ENCODE results near the gene FGF9. TPM values are rescaled to one million over a fixed set of nuclear protein-coding genes. Genes with fewer than 3 reads are reported as not detected.

FGF9 gene
- total RNA-seq (8.6 TPM), polyA plus RNA-seq (ENCODE audit: insufficient read depth, low read depth, low replicate concordance) (8.5 TPM)
- long read RNA-seq, donor 1, full-length matches to known transcripts = 2 of 2 reads
- long read RNA-seq, donor 1, partial matches to known transcripts = 0 of 2 reads
- long read RNA-seq, donor 1, other reads (novel, unspliced or antisense) = 0 of 2 reads
- long read RNA-seq, donor 2, full-length matches to known transcripts = 1 of 1 reads
- long read RNA-seq, donor 2, partial matches to known transcripts = 0 of 1 reads
- long read RNA-seq, donor 2, other reads (novel, unspliced or antisense) = 0 of 1 reads
- long read RNA-seq, donor 3, full-length matches to known transcripts = 6 of 6 reads
- long read RNA-seq, donor 3, partial matches to known transcripts = 0 of 6 reads
- long read RNA-seq, donor 3, other reads (novel, unspliced or antisense) = 0 of 6 reads
- long read RNA-seq, donor 4, full-length matches to known transcripts = 6 of 6 reads
- long read RNA-seq, donor 4, partial matches to known transcripts = 0 of 6 reads
- long read RNA-seq, donor 4, other reads (novel, unspliced or antisense) = 0 of 6 reads
- long read RNA-seq, donor 5 = 0 reads
- long read RNA-seq, donor 6, full-length matches to known transcripts = 2 of 2 reads
- long read RNA-seq, donor 6, partial matches to known transcripts = 0 of 2 reads
- long read RNA-seq, donor 6, other reads (novel, unspliced or antisense) = 0 of 2 reads
- long read RNA-seq, donor 7, full-length matches to known transcripts = 2 of 7 reads
- long read RNA-seq, donor 7, partial matches to known transcripts = 0 of 7 reads
- long read RNA-seq, donor 7, other reads (novel, unspliced or antisense) = 5 of 7 reads
- long read RNA-seq, donor 8, full-length matches to known transcripts = 2 of 2 reads
- long read RNA-seq, donor 8, partial matches to known transcripts = 0 of 2 reads
- long read RNA-seq, donor 8, other reads (novel, unspliced or antisense) = 0 of 2 reads
- long read RNA-seq, donor 9, full-length matches to known transcripts = 2 of 2 reads
- long read RNA-seq, donor 9, partial matches to known transcripts = 0 of 2 reads
- long read RNA-seq, donor 9, other reads (novel, unspliced or antisense) = 0 of 2 reads
- long read RNA-seq, donor 10, full-length matches to known transcripts = 3 of 3 reads
- long read RNA-seq, donor 10, partial matches to known transcripts = 0 of 3 reads
- long read RNA-seq, donor 10, other reads (novel, unspliced or antisense) = 0 of 3 reads

DNA sequence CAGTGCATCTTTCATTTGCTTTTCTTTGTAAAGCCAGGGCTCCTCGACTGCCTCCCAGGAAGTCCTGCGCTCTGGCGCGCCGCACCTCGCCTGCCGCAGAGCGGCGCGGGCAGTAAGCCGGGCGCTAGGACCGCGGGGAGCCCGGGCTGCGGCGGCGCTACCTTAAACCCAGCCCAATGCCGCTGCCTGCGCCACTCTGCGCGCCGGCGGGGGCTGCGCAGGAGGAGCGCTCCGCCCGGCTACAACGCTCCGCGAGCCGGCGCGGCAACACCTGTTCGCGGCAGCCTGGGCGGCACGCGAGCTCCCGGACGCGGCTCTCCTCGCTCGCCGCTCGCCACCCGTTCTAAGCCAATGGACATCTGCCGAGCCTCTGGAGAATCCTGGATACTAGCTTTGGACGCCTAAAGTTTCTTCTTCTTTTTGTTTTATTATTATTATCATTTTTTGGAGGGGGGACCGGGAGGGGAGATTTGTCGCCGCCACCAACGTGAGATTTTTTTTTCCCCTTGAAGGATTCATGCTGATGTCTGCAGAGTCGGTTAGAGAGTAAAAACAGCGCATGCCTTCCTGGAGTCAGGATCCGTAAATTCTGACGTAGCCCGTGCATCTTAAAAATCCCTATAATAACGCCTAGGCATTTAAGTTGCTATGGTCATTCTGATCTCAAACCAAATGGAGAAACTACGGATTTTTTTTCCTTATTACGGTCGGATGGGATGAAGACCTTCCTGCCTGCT, at the start of gene FGF9:
Gene FGF9 (plus strand): TSS at position 191 of the 737 bp plus-strand sequence. CDS start 840 bp downstream, outside the sequence.
- Histone ChIP-seq H3K9me3 (ENCODE audit: control insufficient read depth in 2 of 3, insufficient read depth in 1 of 3, low read length in 3 of 3) (no peaks in the 10 kb centered on the region), H3K4me1 (ENCODE audit: control insufficient read depth in 2 of 3, insufficient read depth in 2 of 3, low read depth in 1 of 3, low read length in 3 of 3) (peaks cover 0 to 9% (median 4%) of the 10 kb centered on the region in 3 donors), H3K27ac (ENCODE audit: low read depth in 2 of 2, low read length in 2 of 2) (peak within 1 kb of the TSS; percentile 48 to 87), H3K36me3 (ENCODE audit: control insufficient read depth in 2 of 3, insufficient read depth in 3 of 3, low read length in 3 of 3) (no peaks in the 10 kb centered on the region), H3K4me3 (ENCODE audit: low read length in 3 of 3) (peak within 1 kb of the TSS; percentile 67 to 83 (median 74)), H3K9ac (ENCODE audit: low read length in 3 of 3) (peak within 1 kb of the TSS; percentile 3 to 97 (median 67)), H3K27me3 (ENCODE audit: control insufficient read depth, insufficient read depth, low read length) (peaks cover 11% of the 10 kb centered on the region)
- intact Hi-C loops (cut with DNase I) = no loop called here
- peak; percentile 79 to 92 (median 91) for DNase-seq
- FAIRE-seq = no peak
- TF ChIP-seq, protein P1, sequence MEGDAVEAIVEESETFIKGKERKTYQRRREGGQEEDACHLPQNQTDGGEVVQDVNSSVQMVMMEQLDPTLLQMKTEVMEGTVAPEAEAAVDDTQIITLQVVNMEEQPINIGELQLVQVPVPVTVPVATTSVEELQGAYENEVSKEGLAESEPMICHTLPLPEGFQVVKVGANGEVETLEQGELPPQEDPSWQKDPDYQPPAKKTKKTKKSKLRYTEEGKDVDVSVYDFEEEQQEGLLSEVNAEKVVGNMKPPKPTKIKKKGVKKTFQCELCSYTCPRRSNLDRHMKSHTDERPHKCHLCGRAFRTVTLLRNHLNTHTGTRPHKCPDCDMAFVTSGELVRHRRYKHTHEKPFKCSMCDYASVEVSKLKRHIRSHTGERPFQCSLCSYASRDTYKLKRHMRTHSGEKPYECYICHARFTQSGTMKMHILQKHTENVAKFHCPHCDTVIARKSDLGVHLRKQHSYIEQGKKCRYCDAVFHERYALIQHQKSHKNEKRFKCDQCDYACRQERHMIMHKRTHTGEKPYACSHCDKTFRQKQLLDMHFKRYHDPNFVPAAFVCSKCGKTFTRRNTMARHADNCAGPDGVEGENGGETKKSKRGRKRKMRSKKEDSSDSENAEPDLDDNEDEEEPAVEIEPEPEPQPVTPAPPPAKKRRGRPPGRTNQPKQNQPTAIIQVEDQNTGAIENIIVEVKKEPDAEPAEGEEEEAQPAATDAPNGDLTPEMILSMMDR (IDR thresholded peaks at IDR 0.05; ENCODE audit: borderline replicate concordance, extremely low read depth, insufficient read depth) = peak; percentile 21

DNA sequence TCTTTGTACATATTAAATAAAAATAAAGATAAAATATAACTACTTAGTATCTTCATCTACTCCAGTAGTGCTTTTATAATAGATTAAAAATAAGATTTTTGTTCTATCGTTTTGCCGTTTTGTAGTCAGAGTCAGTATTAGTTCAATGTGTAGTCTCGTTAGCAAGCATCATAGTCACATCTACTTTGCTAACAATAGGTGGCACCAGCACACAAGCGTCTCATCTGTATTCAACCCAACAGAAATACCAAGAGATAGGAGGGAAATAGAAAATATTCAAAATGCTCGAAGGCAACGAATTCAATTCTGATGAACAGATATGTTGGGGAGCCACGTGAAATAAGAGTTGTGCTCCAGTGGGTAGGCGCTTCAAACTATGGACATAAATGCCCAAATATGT, 45.5 kb upstream of the FGF9 start:
- Histone ChIP-seq H3K4me1 (ENCODE audit: control insufficient read depth in 2 of 3, insufficient read depth in 2 of 3, low read depth in 1 of 3, low read length in 3 of 3) (no peaks in the 10 kb centered on the region), H3K27ac (ENCODE audit: low read depth in 2 of 2, low read length in 2 of 2) (no peak overlapping the region), H3K9me3 (ENCODE audit: control insufficient read depth in 2 of 3, insufficient read depth in 1 of 3, low read length in 3 of 3) (no peaks in the 10 kb centered on the region), H3K4me3 (ENCODE audit: low read length in 3 of 3) (peak overlapping the region in 1 of 3 donors; percentile 30), H3K9ac (ENCODE audit: low read length in 3 of 3) (no peak overlapping the region), H3K36me3 (ENCODE audit: control insufficient read depth in 2 of 3, insufficient read depth in 3 of 3, low read length in 3 of 3) (no peaks in the 10 kb centered on the region), H3K27me3 (ENCODE audit: control insufficient read depth, insufficient read depth, low read length) (no peaks in the 10 kb centered on the region)
- DNase-seq (peak in 2 of 5 donors; percentile 35 to 41), FAIRE-seq (peak; percentile 76)
- TF ChIP-seq, protein P1 (IDR thresholded peaks at IDR 0.05; ENCODE audit: borderline replicate concordance, extremely low read depth, insufficient read depth) = peak; percentile 54
- intact Hi-C loops (cut with DNase I) = no loop called here

DNA sequence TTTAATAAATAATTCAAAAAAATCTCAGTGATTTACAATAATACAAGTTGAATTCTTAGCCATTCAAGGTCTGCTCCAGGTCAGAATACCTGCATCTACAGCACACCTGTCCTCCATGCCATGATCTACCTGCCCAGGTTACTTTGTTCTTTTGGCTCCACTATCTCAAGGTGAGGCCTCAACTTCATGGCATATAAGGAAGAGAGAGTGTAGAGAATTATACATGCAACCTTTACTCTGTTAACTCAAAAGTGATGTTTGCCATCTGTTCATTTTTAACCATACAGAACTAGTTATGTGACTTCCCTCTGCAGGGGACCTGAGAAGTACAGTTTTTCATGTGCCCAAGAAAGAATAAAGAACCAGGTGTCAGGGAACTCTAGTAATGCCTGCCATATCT, 38.7 kb upstream of the FGF9 start:
- intact Hi-C loops (cut with DNase I) = no loop called here
- TF ChIP-seq, protein P1 (IDR thresholded peaks at IDR 0.05; ENCODE audit: borderline replicate concordance, extremely low read depth, insufficient read depth) = no peak
- Histone ChIP-seq H3K4me1 (ENCODE audit: control insufficient read depth in 2 of 3, insufficient read depth in 2 of 3, low read depth in 1 of 3, low read length in 3 of 3) (no peaks in the 10 kb centered on the region), H3K27me3 (ENCODE audit: control insufficient read depth, insufficient read depth, low read length) (no peaks in the 10 kb centered on the region), H3K9ac (ENCODE audit: low read length in 3 of 3) (no peak overlapping the region), H3K4me3 (ENCODE audit: low read length in 3 of 3) (no peak overlapping the region), H3K9me3 (ENCODE audit: control insufficient read depth in 2 of 3, insufficient read depth in 1 of 3, low read length in 3 of 3) (peaks cover 0 to 3% (median 0%) of the 10 kb centered on the region in 3 donors), H3K27ac (ENCODE audit: low read depth in 2 of 2, low read length in 2 of 2) (no peak overlapping the region), H3K36me3 (ENCODE audit: control insufficient read depth in 2 of 3, insufficient read depth in 3 of 3, low read length in 3 of 3) (no peaks in the 10 kb centered on the region)
- FAIRE-seq (no peak), DNase-seq (no peak)
